Testis (tissue), 2 donors: ENCODE results near the gene STOX2.

ENCODE experiments used
- CTCF ChIP-seq, 3 experiments: fragments of 450-650 bp in 2 of 3; fragments of 200-600 bp in 1 of 3; sonication (generic) in 1 of 3; IDR thresholded peaks; one replicate each; pipeline ENCODE4 v1.5.1; 2016 to 2019; ENCODE audit warnings: antibody characterized with exemption in 3 of 3, mild to moderate bottlenecking in 2 of 3, moderate library complexity in 1 of 3
- POLR2A ChIP-seq: fragments of 450-650 bp; IDR thresholded peaks from one replicate; pipeline ENCODE4 v1.6.1; 2017; ENCODE audit warnings: antibody characterized with exemption, mild to moderate bottlenecking, moderate library complexity

GRCh38 chr4:183888564-183888963 is 16.5 kb upstream of the STOX2 start:
- TF ChIP-seq CTCF (IDR thresholded peaks at IDR 0.05) (no peak), POLR2A (no peak)
